Effector memory CD8-positive, alpha-beta T cell (primary cell): Measurements from ENCODE around the gene NUDCD2.
"Not testable (repeated sequence)": the region's sequence is repeated elsewhere in the genome, so short reads cannot be mapped to it uniquely, and the experiment has no call there.

Experiments used
- ATAC-seq: fragments of 150-1000 bp; cut with Tn5 transposase; replicated peaks from 2 replicates; pipeline ENCODE4 v1.10.0; 2021; ENCODE audit warnings: mild to moderate bottlenecking, moderate library complexity
- DNase-seq, 3 experiments: peaks; one replicate each; pipeline ENCODE4 v3.0.0; 2021
- H3K27ac Mint-ChIP-seq, 2 donors: one replicate each; pipeline ENCODE4 v1.8.0; 2022; ENCODE audit warnings: mild to moderate bottlenecking in 2 of 2, mixed read lengths in 2 of 2, moderate library complexity in 2 of 2
- H3K27me3 Mint-ChIP-seq, 2 donors: one replicate each; pipeline ENCODE4 v1.8.0; 2022; ENCODE audit warnings: mixed read lengths in 2 of 2
- H3K36me3 Mint-ChIP-seq: one replicate; pipeline ENCODE4 v1.8.0; 2022; ENCODE audit warnings: mild to moderate bottlenecking, moderate library complexity, mixed read lengths; ENCODE audit not compliant: insufficient read depth
- H3K4me1 Mint-ChIP-seq, 2 donors: one replicate each; pipeline ENCODE4 v1.8.0; 2022; ENCODE audit warnings: low read depth in 2 of 2, mixed read lengths in 2 of 2
- H3K4me3 Mint-ChIP-seq, 2 donors: one replicate each; pipeline ENCODE4 v1.8.0; 2022; ENCODE audit warnings: mild to moderate bottlenecking in 2 of 2, mixed read lengths in 2 of 2, moderate library complexity in 2 of 2
- H3K9me3 Mint-ChIP-seq, 2 donors: one replicate each; pipeline ENCODE4 v1.8.0; 2022; ENCODE audit warnings: mixed read lengths in 2 of 2

NUDCD2 gene

GRCh38 chr5:163436515-163436914, 23.4 kb downstream of the NUDCD2 start:
- H3K36me3 Mint-ChIP-seq: peaks cover 29% of the 10 kb centered on the region
- H3K9me3 Mint-ChIP-seq: no peaks in the 10 kb centered on the region
- peak overlapping the region; percentile 87 to 89 for H3K4me3 Mint-ChIP-seq
- ATAC-seq (no peak), DNase-seq (no peak)
- no peaks in the 10 kb centered on the region for H3K27me3 Mint-ChIP-seq
- peak overlapping the region; percentile 88 to 92 for H3K27ac Mint-ChIP-seq
- H3K4me1 Mint-ChIP-seq: peaks cover 22 to 33% of the 10 kb centered on the region in 2 donors

- no peak overlapping the region for H3K4me3 Mint-ChIP-seq
- peaks cover 16 to 23% of the 10 kb centered on the region in 2 donors for H3K4me1 Mint-ChIP-seq
- H3K27me3 Mint-ChIP-seq: no peaks in the 10 kb centered on the region
- H3K9me3 Mint-ChIP-seq: no peaks in the 10 kb centered on the region
- H3K36me3 Mint-ChIP-seq: peaks cover 19% of the 10 kb centered on the region
- no peak for ATAC-seq
- H3K27ac Mint-ChIP-seq: no peak overlapping the region
- DNase-seq: no peak
Observed at GRCh38 chr5:163434401-163434866, 25.5 kb downstream of the NUDCD2 start.

GRCh38 chr5:163433271-163433670, 26.6 kb downstream of the NUDCD2 start:
- H3K9me3 Mint-ChIP-seq: no peaks in the 10 kb centered on the region
- DNase-seq (no peak), ATAC-seq (no peak)
- peaks cover 11 to 12% of the 10 kb centered on the region in 2 donors for H3K4me1 Mint-ChIP-seq
- H3K36me3 Mint-ChIP-seq: peaks cover 12% of the 10 kb centered on the region
- H3K4me3 Mint-ChIP-seq: no peak overlapping the region
- no peaks in the 10 kb centered on the region for H3K27me3 Mint-ChIP-seq
- no peak overlapping the region for H3K27ac Mint-ChIP-seq

- Mint-ChIP-seq H3K27me3 (no peaks in the 10 kb centered on the region), H3K27ac (no peak overlapping the region), H3K4me3 (no peak overlapping the region), H3K4me1 (peaks cover 8 to 10% of the 10 kb centered on the region in 2 donors), H3K9me3 (no peaks in the 10 kb centered on the region), H3K36me3 (peaks cover 6% of the 10 kb centered on the region)
- no peak for ATAC-seq
- DNase-seq: no peak
Observed at GRCh38 chr5:163432544-163432943, 27.4 kb downstream of the NUDCD2 start.

GRCh38 chr5:163426128-163426527, 33.8 kb downstream of the NUDCD2 start:
- not testable (repeated sequence) for H3K27ac Mint-ChIP-seq, H3K36me3 Mint-ChIP-seq, ATAC-seq, H3K4me1 Mint-ChIP-seq, H3K4me3 Mint-ChIP-seq, DNase-seq, H3K9me3 Mint-ChIP-seq
- peaks cover 8 to 11% of the 10 kb centered on the region in 2 donors for H3K27me3 Mint-ChIP-seq

GRCh38 chr5:163424836-163425235, 35.1 kb downstream of the NUDCD2 start:
- H3K27me3 Mint-ChIP-seq: peaks cover 10 to 12% of the 10 kb centered on the region in 2 donors
- no peaks in the 10 kb centered on the region for H3K36me3 Mint-ChIP-seq
- no peak for ATAC-seq
- peaks cover 4% of the 10 kb centered on the region in 2 donors for H3K4me1 Mint-ChIP-seq
- H3K27ac Mint-ChIP-seq: no peak overlapping the region
- no peak overlapping the region for H3K4me3 Mint-ChIP-seq
- H3K9me3 Mint-ChIP-seq: no peaks in the 10 kb centered on the region
- DNase-seq: no peak

- H3K4me3 Mint-ChIP-seq, H3K27ac Mint-ChIP-seq, H3K4me1 Mint-ChIP-seq, H3K36me3 Mint-ChIP-seq, DNase-seq, ATAC-seq, H3K9me3 Mint-ChIP-seq: not testable (repeated sequence)
- peaks cover 43 to 56% of the 10 kb centered on the region in 2 donors for H3K27me3 Mint-ChIP-seq
Observed at GRCh38 chr5:163415673-163416072, 44.2 kb downstream of the NUDCD2 start.

- ATAC-seq: no peak
- H3K27me3 Mint-ChIP-seq: peaks cover 28 to 44% of the 10 kb centered on the region in 2 donors
- H3K36me3 Mint-ChIP-seq: no peaks in the 10 kb centered on the region
Observed at GRCh38 chr5:163410505-163410904, 49.4 kb downstream of the NUDCD2 start.

GRCh38 chr5:163409384-163409783, 50.5 kb downstream of the NUDCD2 start:
- Mint-ChIP-seq H3K27me3 (peaks cover 17 to 39% of the 10 kb centered on the region in 2 donors), H3K9me3 (no peaks in the 10 kb centered on the region)
- no peak for ATAC-seq

More at GRCh38 chr5:163410505-163410904, 49.4 kb downstream of the NUDCD2 start:
- no peak for DNase-seq
- Mint-ChIP-seq H3K9me3 (no peaks in the 10 kb centered on the region), H3K4me1 (peaks cover 0 to 1% of the 10 kb centered on the region in 2 donors), H3K4me3 (no peak overlapping the region), H3K27ac (no peak overlapping the region)

GRCh38 chr5:163408311-163408923, 51.5 kb downstream of the NUDCD2 start:
- DNase-seq: peak; percentile 47 to 59 (median 54)
- ATAC-seq: peak; percentile 89
- Mint-ChIP-seq H3K4me1 (peaks cover 0 to 1% of the 10 kb centered on the region in 2 donors), H3K4me3 (no peak overlapping the region), H3K27ac (no peak overlapping the region), H3K27me3 (peaks cover 11 to 31% of the 10 kb centered on the region in 2 donors), H3K9me3 (no peaks in the 10 kb centered on the region), H3K36me3 (no peaks in the 10 kb centered on the region)

More at GRCh38 chr5:163409384-163409783, 50.5 kb downstream of the NUDCD2 start:
- DNase-seq: no peak
- H3K4me1 Mint-ChIP-seq: peaks cover 0 to 1% of the 10 kb centered on the region in 2 donors
- no peaks in the 10 kb centered on the region for H3K36me3 Mint-ChIP-seq
- no peak overlapping the region for H3K4me3 Mint-ChIP-seq
- H3K27ac Mint-ChIP-seq: no peak overlapping the region

- no peak for DNase-seq
- H3K36me3 Mint-ChIP-seq: no peaks in the 10 kb centered on the region
- H3K27me3 Mint-ChIP-seq: peaks cover 8 to 18% of the 10 kb centered on the region in 2 donors
- H3K27ac Mint-ChIP-seq: no peak overlapping the region
- peaks cover 0 to 1% of the 10 kb centered on the region in 2 donors for H3K4me1 Mint-ChIP-seq
- no peak for ATAC-seq
- no peaks in the 10 kb centered on the region for H3K9me3 Mint-ChIP-seq
- H3K4me3 Mint-ChIP-seq: no peak overlapping the region
Observed at GRCh38 chr5:163407034-163407655, 52.8 kb downstream of the NUDCD2 start.

GRCh38 chr5:163404364-163405173, 55.3 kb downstream of the NUDCD2 start:
- H3K4me1 Mint-ChIP-seq: peaks cover 0 to 1% of the 10 kb centered on the region in 2 donors
- ATAC-seq: no peak

GRCh38 chr5:163402007-163402406, 57.9 kb downstream of the NUDCD2 start:
- Mint-ChIP-seq H3K27ac (no peak overlapping the region), H3K27me3 (peaks cover 26 to 33% of the 10 kb centered on the region in 2 donors), H3K9me3 (no peaks in the 10 kb centered on the region), H3K36me3 (no peaks in the 10 kb centered on the region), H3K4me3 (no peak overlapping the region), H3K4me1 (no peaks in the 10 kb centered on the region)
- DNase-seq (no peak), ATAC-seq (no peak)

More at GRCh38 chr5:163404364-163405173, 55.3 kb downstream of the NUDCD2 start:
- Mint-ChIP-seq H3K4me3 (no peak overlapping the region), H3K36me3 (no peaks in the 10 kb centered on the region), H3K9me3 (no peaks in the 10 kb centered on the region), H3K27ac (no peak overlapping the region), H3K27me3 (peaks cover 13 to 22% of the 10 kb centered on the region in 2 donors)
- no peak for DNase-seq
